ENCODE data around the gene BTD.
A peak's percentile ranks its signal among the peaks of the same experiment; 100 is the strongest.

BTD gene, protein sequence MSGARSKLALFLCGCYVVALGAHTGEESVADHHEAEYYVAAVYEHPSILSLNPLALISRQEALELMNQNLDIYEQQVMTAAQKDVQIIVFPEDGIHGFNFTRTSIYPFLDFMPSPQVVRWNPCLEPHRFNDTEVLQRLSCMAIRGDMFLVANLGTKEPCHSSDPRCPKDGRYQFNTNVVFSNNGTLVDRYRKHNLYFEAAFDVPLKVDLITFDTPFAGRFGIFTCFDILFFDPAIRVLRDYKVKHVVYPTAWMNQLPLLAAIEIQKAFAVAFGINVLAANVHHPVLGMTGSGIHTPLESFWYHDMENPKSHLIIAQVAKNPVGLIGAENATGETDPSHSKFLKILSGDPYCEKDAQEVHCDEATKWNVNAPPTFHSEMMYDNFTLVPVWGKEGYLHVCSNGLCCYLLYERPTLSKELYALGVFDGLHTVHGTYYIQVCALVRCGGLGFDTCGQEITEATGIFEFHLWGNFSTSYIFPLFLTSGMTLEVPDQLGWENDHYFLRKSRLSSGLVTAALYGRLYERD

DNA sequence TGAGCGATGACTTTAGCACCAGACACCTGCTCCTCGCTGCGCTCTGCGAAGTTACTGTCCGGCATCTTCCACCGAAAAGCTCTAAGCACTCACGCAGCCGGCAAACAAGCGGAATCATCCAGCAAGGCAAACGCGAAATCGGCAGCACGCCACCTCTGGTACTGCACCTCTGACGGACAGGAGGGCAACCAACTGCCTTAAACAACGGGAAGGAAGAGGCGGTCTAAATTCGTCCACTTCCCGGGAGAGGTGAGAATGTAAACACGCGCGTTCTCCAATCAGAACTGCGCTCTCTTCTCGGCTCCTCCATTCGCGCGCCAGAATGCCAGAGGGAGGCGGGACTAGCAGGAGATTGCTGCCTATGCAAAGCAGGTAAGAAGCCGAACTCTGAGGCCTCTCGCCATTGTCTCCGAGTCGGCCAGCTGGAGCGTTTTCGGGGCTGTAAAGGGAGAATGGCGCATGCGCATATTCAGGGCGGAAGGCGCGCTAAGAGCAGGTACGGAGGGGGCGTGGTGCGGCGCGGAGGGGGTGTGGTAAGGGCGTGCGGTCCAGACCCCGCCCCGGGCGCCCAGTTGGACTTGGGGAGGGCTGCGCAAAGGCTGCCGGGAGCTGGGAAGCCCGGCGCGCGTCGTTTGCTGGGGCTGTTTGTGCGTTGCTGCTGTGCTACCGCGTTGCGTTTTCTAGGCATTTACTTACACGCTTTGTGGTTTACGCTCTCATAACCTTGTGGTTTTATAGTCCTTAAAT is at the start of gene BTD, which contains the start of gene HACL1:
Gene BTD, plus strand, starts transcription at position 347 of the 747 bp plus-strand sequence. CDS start 33,695 bp downstream, outside the sequence.
Gene HACL1, minus strand, starts transcription at position 171 of the 747 bp plus-strand sequence. Its CDS starts 106 bp downstream, at position 65.
- H3K4me1 ChIP-seq, result peaks cover 4% of the 10 kb centered on the region; the same call in 1 of the 2 replicates
- H3K36me3 ChIP-seq (replicated peaks), result peaks cover 6% of the 10 kb centered on the region
- no peaks in the 10 kb centered on the region for H3K9me3 ChIP-seq
- H3K4me3 ChIP-seq, result peak within 1 kb of the TSS; percentile 80
- peak; percentile 99 for DNase-seq (ENCODE audit: low spot score in 2 of 2)
- no peaks in the 10 kb centered on the region for H3K27me3 ChIP-seq (ENCODE audit: low read depth)
- in situ Hi-C loops (cut with MboI; ENCODE audit: low sequenced_read_pairs), result no loop called here

DNA sequence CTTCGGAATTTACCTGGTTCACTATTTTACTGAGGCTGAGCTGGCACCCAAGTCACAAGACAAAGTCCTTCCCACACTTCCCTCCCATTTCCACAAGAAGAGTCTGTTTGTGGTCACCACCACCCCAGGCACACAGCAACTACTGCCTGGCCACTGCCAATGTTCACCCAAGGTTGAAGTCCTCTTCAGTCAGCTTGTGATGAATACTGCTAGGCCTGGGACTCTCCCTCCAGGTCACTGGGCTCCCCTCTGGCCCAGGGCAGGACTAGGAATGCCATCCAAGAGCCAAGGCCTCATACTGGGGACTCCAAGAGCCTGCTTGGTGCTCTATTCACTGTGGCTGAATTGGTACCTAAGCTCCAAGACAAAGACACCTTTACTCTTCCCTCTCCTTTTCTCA is 49.6 kb upstream of the BTD start:
- Histone ChIP-seq H3K4me3 (no peak overlapping the region), H3K4me1 (no peaks in the 10 kb centered on the region), H3K36me3 (replicated peaks) (no peaks in the 10 kb centered on the region), H3K9me3 (no peaks in the 10 kb centered on the region), H3K27me3 (ENCODE audit: low read depth) (no peaks in the 10 kb centered on the region)
- no peak for DNase-seq (ENCODE audit: low spot score in 2 of 2)
- in situ Hi-C loops (cut with MboI; ENCODE audit: low sequenced_read_pairs), result no loop called here

DNA sequence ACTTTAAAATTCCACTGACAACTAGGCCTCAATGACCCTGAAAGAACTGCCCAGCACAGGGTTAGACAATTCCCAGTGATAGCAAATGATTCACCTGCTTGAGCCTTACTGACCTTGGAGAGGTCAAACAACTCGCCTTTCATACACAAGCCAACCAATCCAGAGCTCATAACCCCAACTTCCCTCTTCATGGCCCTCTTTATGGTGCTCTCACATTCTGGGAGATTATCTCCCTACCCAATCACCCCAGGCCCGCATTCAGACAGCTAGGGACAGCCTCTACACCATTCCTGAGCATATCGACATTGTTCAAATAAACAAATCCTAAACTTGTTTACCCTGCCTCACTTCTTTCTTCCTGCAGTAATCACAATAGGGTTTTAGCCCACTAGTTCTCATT is 47.8 kb upstream of the BTD start:
- DNase-seq (ENCODE audit: low spot score in 2 of 2), result no peak
- in situ Hi-C loops (cut with MboI; ENCODE audit: low sequenced_read_pairs), result no loop called here
- Histone ChIP-seq H3K27me3 (ENCODE audit: low read depth) (no peaks in the 10 kb centered on the region), H3K4me1 (no peaks in the 10 kb centered on the region), H3K4me3 (no peak overlapping the region), H3K36me3 (replicated peaks) (no peaks in the 10 kb centered on the region), H3K9me3 (no peaks in the 10 kb centered on the region)

DNA sequence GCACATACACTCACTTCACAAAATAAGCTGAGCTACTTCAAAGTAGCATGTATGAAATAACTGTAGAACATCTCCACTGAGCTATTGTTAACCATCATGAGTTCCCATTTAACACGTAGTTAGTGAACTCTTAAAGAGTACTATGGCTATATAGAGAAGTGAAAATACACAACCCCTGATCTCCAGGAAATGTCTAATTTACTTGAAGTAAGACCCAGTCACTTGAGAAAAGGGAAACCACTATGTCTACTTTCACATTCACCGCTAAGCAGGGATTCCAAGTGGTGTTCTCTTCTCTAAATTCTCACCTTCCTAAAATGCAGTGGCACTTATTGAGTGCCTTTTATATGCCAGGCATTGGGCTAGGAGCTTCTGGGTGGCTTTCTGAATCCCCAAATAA is 45.0 kb upstream of the BTD start:
- Histone ChIP-seq H3K4me3 (no peak overlapping the region), H3K9me3 (no peaks in the 10 kb centered on the region), H3K27me3 (ENCODE audit: low read depth) (no peaks in the 10 kb centered on the region), H3K4me1 (peaks cover 4% of the 10 kb centered on the region), H3K36me3 (replicated peaks) (0 out of 2 replicates have a peak, but pooled peaks cover 3% of the 10 kb centered on the region)
- no peak for DNase-seq (ENCODE audit: low spot score in 2 of 2)
- in situ Hi-C loops (cut with MboI; ENCODE audit: low sequenced_read_pairs), result no loop called here

DNA sequence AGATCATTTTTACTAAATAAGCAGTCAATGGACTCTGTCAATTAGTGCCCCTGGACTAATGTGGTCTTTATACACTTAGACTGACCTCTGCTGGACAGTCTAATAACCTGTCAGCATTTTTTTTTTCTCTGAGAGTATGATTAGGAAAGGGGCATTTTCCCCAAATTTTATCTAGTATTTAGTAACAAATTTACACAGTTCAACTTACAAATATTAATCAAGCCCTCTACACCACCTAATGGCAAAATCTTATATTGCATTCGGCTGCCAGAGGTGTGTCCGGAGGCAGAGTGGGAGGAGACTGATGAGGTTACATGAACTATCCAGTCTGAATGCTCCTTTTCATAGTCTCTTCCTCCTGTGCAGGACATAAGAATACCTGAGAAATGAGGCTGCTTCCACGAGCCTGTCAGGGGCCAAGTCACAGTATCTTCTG is 44.0 kb upstream of the BTD start:
- in situ Hi-C loops (cut with MboI; ENCODE audit: low sequenced_read_pairs), result no loop called here
- Histone ChIP-seq H3K36me3 (replicated peaks) (peaks cover 4% of the 10 kb centered on the region), H3K4me3 (no peak overlapping the region), H3K9me3 (no peaks in the 10 kb centered on the region), H3K4me1 (peaks cover 4% of the 10 kb centered on the region), H3K27me3 (ENCODE audit: low read depth) (no peaks in the 10 kb centered on the region)
- DNase-seq (ENCODE audit: low spot score in 2 of 2), result peak in 1 of 2 experiments; percentile 35

DNA sequence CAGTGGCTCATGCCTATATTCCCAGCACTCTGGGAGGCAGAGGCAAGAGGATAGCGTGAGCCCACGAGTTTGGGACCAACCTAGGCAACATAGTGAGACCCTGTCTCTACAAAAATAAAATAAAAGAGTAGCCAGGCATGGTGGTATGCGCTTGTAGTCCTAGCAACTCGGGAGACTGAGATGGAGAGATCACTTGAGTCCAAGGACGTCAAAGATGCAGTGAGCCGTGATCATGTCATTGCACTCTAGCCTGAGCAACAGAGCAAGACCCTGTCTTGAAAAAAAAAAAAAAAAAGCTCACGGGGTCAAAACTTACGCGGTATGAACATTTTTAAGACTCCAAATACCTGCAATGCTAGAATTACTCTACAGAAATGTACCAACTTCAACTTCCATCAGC is 43.0 kb upstream of the BTD start:
- Histone ChIP-seq H3K9me3 (no peaks in the 10 kb centered on the region), H3K4me3 (no peak overlapping the region), H3K27me3 (ENCODE audit: low read depth) (no peaks in the 10 kb centered on the region), H3K36me3 (replicated peaks) (peaks cover 10% of the 10 kb centered on the region), H3K4me1 (peaks cover 4% of the 10 kb centered on the region)
- in situ Hi-C loops (cut with MboI; ENCODE audit: low sequenced_read_pairs), result no loop called here
- no peak for DNase-seq (ENCODE audit: low spot score in 2 of 2)

DNA sequence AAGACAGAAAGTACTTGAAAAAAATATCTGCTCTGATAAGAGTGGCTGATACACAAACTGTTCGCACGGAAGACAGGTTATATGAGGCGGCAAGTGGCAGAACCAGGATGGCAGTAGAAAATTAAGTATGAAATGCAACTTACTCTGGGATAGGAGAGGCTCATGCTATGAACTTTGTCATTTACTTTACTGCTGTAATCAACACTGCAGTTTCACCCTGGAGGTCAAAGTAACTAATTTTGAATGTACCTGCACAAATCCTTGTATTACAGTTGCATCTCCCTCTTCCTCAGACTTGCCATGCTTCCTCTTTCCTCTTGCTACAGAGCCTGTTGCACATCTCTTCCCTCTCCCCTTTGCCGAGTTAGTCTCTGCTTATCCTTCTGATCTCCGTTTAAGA is 39.0 kb upstream of the BTD start:
- H3K27me3 ChIP-seq (ENCODE audit: low read depth), result no peaks in the 10 kb centered on the region
- no peak overlapping the region for H3K4me3 ChIP-seq
- peaks cover 4% of the 10 kb centered on the region for H3K4me1 ChIP-seq
- in situ Hi-C loops (cut with MboI; ENCODE audit: low sequenced_read_pairs), result no loop called here
- DNase-seq (ENCODE audit: low spot score in 2 of 2), result no peak
- no peaks in the 10 kb centered on the region for H3K9me3 ChIP-seq
- H3K36me3 ChIP-seq (replicated peaks), result peaks cover 20% of the 10 kb centered on the region

DNA sequence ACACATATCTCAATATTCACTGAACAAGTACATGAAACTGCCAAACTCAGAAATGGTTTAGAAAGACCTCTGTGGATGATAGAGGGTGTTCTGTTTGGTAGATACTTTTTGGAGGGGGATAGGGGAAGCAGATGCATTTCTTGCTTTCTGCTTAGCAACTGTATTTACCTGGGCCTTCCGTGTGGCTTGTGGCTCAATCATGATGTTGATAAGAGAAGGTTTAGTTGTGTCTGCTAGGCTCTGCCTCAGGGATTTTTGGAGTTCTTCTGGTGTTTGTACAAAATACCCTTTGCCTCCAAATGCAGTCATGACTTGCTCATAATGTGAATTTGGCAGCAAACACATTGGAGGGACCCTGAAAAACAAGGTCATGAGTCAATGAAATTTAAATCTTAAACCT is 38.4 kb upstream of the BTD start:
- peaks cover 26% of the 10 kb centered on the region for H3K36me3 ChIP-seq (replicated peaks)
- in situ Hi-C loops (cut with MboI; ENCODE audit: low sequenced_read_pairs), result no loop called here
- no peaks in the 10 kb centered on the region for H3K27me3 ChIP-seq (ENCODE audit: low read depth)
- H3K4me1 ChIP-seq, result peaks cover 4% of the 10 kb centered on the region
- DNase-seq (ENCODE audit: low spot score in 2 of 2), result no peak
- no peak overlapping the region for H3K4me3 ChIP-seq
- H3K9me3 ChIP-seq, result no peaks in the 10 kb centered on the region

DNA sequence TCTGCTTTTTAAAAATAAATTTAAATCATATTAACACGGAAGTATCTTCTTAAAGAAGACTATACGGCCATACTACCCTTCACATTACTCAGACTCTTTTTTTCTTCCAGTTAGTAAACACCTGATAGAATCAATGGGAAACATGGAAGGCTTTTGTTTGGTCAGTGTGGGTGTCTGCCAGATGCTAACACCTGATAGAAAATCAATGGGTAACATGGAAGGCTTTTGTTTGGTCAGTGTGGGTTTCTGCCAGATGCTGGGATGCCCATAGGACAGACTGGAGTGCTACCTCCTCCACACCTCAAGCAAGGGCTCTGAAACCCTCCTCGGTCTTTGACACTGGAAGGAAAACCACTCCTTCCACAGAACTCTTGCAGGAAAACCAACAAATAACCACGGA is 29.4 kb upstream of the BTD start:
- H3K9me3 ChIP-seq, result no peaks in the 10 kb centered on the region
- DNase-seq (ENCODE audit: low spot score in 2 of 2), result no peak
- no peaks in the 10 kb centered on the region for H3K27me3 ChIP-seq (ENCODE audit: low read depth)
- H3K4me3 ChIP-seq, result no peak overlapping the region
- H3K36me3 ChIP-seq (replicated peaks), result peaks cover 19% of the 10 kb centered on the region
- no peaks in the 10 kb centered on the region for H3K4me1 ChIP-seq
- in situ Hi-C loops (cut with MboI; ENCODE audit: low sequenced_read_pairs), result no loop called here

DNA sequence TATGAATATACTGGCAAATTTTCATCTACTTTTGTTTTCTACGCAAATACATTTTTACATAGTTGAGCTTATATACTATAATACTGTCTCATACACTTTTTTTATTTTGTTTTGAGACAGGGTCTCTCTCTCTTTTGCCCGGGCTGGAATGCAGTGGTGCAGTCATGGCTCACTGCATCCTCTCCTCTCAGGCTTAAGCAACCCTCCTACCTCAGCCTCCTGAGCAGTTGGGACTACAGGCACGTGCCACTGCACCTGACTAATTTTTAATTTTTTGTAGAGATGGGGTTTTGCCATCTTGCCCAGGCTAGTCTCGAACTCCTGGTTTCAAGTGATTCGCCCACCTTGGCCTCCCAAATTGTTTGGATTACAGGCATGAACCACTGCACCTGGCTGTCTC is 26.1 kb upstream of the BTD start:
- in situ Hi-C loops (cut with MboI; ENCODE audit: low sequenced_read_pairs), result no loop called here
- Histone ChIP-seq H3K4me3 (no peak overlapping the region), H3K27me3 (ENCODE audit: low read depth) (no peaks in the 10 kb centered on the region), H3K36me3 (replicated peaks) (peaks cover 9% of the 10 kb centered on the region), H3K4me1 (no peaks in the 10 kb centered on the region), H3K9me3 (no peaks in the 10 kb centered on the region)
- no peak for DNase-seq (ENCODE audit: low spot score in 2 of 2)

DNA sequence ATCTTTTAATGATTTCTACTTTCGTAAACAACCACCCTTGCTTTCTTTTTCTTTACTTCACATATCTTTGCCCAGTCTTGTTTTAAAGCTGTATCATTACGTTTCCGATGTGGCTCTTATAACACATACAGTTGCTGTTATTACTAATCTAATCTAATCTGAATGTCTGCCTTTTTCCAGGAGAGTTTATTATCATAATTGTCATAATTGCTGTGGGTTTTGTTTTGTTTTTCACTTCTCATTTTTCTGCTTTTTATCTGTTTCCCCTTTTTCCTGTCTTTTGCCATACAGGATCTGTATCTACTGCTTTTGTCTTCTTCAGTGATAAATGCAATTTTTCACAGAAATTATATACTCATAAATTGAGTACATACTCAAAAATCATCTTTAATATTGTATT is 25.1 kb upstream of the BTD start:
- H3K4me1 ChIP-seq, result no peaks in the 10 kb centered on the region
- in situ Hi-C loops (cut with MboI; ENCODE audit: low sequenced_read_pairs), result no loop called here
- H3K36me3 ChIP-seq (replicated peaks), result peaks cover 4% of the 10 kb centered on the region
- H3K9me3 ChIP-seq, result no peaks in the 10 kb centered on the region
- DNase-seq (ENCODE audit: low spot score in 2 of 2), result no peak
- H3K27me3 ChIP-seq (ENCODE audit: low read depth), result no peaks in the 10 kb centered on the region
- H3K4me3 ChIP-seq, result no peak overlapping the region

DNA sequence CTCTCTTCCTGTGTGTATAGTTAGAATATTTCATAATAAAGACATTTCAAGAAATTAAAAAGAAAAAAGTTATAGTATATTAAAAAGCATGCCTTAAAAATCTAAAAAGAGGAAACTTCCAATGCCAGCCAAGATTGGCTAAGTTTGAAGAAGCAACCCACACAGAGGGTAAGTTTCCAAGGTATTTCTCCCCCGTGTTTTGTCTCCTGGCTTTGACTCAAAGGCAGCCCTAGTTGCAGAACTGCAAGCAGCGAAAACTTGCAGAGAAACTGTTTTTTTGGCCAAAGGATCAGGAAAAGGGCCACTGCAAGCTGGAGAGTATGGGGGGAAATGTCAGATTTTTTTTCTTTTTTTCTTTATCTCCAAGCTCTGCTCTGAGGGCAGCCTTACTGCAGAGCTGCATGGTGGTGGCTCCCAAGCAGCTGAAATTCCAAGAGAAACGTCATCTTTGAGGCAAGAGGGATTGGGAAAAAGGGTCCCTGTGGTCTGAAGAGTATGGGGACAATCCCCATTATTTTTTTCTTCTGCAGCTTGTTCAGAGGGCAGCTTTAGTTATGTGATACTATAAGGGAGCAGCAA is 23.2 kb upstream of the BTD start:
- H3K36me3 ChIP-seq (replicated peaks), result peaks cover 4% of the 10 kb centered on the region
- H3K4me3 ChIP-seq, result no peak overlapping the region
- H3K27me3 ChIP-seq (ENCODE audit: low read depth), result no peaks in the 10 kb centered on the region
- in situ Hi-C loops (cut with MboI; ENCODE audit: low sequenced_read_pairs), result no loop called here
- peak in 1 of 2 experiments; percentile 38 for DNase-seq (ENCODE audit: low spot score in 2 of 2)
- no peaks in the 10 kb centered on the region for H3K4me1 ChIP-seq
- no peaks in the 10 kb centered on the region for H3K9me3 ChIP-seq

DNA sequence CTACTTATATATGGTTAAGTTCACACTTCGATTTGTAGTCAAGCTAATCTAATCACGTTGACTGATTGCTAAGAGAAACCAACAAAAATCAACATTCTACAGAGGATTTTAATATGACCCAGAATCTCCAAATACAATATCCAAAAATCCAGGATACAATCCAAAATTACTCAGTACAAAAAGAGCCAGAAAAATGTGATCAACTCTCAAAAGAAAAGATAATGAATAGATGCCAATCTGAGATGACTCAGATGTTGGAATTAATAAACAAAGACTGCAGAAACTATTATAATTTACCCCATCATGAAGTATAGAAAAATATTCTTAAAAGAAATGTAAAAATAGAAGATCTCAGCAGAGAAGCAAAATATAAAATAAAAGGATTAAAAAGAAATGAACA is 22.5 kb upstream of the BTD start:
- no peak overlapping the region for H3K4me3 ChIP-seq
- H3K36me3 ChIP-seq (replicated peaks), result peaks cover 4% of the 10 kb centered on the region
- no peak for DNase-seq (ENCODE audit: low spot score in 2 of 2)
- H3K4me1 ChIP-seq, result no peaks in the 10 kb centered on the region
- in situ Hi-C loops (cut with MboI; ENCODE audit: low sequenced_read_pairs), result no loop called here
- H3K27me3 ChIP-seq (ENCODE audit: low read depth), result no peaks in the 10 kb centered on the region
- no peaks in the 10 kb centered on the region for H3K9me3 ChIP-seq
